ENCODE measurements around the gene EVX2. TPM values are rescaled to one million over a fixed set of nuclear protein-coding genes. Genes with fewer than 3 reads are reported as not detected.

EVX2 gene
- total RNA-seq, 1 donor from 2014 or later, result under 0.01 TPM

- peaks cover 8 to 26% (median 16%) of the 10 kb centered on the region in 3 donors for H3K4me1 ChIP-seq (ENCODE audit: control insufficient read depth in 3 of 3, insufficient read depth in 3 of 3, low read length in 3 of 3)
- H3K27me3 ChIP-seq (ENCODE audit: control insufficient read depth in 3 of 3, insufficient read depth in 3 of 3, low read length in 3 of 3), result peaks cover 88 to 96% (median 91%) of the 10 kb centered on the region in 3 donors
- H3K27ac ChIP-seq (ENCODE audit: low read depth, low read length), result no peak overlapping the region
- no peak overlapping the region for H3K9ac ChIP-seq (ENCODE audit: low read depth in 1 of 3, low read length in 3 of 3)
- no peak overlapping the region for H3K4me3 ChIP-seq (ENCODE audit: low read length in 3 of 3)
- no peaks in the 10 kb centered on the region for H3K36me3 ChIP-seq (ENCODE audit: control insufficient read depth in 3 of 3, insufficient read depth in 3 of 3, low read length in 3 of 3)
- no peaks in the 10 kb centered on the region for H3K9me3 ChIP-seq (ENCODE audit: control insufficient read depth in 3 of 3, low read length in 3 of 3)
Measured at GRCh38 chr2:176107731-176108181, 24.0 kb upstream of the EVX2 start.

GRCh38 chr2:176106581-176107539 lies 23.1 kb upstream of the EVX2 start, which contains the start of gene HOXD11:
Gene HOXD11, plus strand, starts transcription at chr2:176107280. Its CDS starts 76 bp downstream, at chr2:176107356.
- Histone ChIP-seq H3K4me3 (ENCODE audit: low read length in 3 of 3) (peak within 1 kb of the TSS in 2 of 3 donors; percentile 35 to 52), H3K9me3 (ENCODE audit: control insufficient read depth in 3 of 3, low read length in 3 of 3) (no peaks in the 10 kb centered on the region), H3K27me3 (ENCODE audit: control insufficient read depth in 3 of 3, insufficient read depth in 3 of 3, low read length in 3 of 3) (peaks cover 88 to 96% (median 91%) of the 10 kb centered on the region in 3 donors), H3K4me1 (ENCODE audit: control insufficient read depth in 3 of 3, insufficient read depth in 3 of 3, low read length in 3 of 3) (peaks cover 8 to 26% (median 16%) of the 10 kb centered on the region in 3 donors), H3K27ac (ENCODE audit: low read depth, low read length) (no peak within 1 kb of the TSS), H3K36me3 (ENCODE audit: control insufficient read depth in 3 of 3, insufficient read depth in 3 of 3, low read length in 3 of 3) (no peaks in the 10 kb centered on the region), H3K9ac (ENCODE audit: low read depth in 1 of 3, low read length in 3 of 3) (no peak within 1 kb of the TSS)

- Histone ChIP-seq H3K4me3 (ENCODE audit: low read length in 3 of 3) (no peak overlapping the region), H3K9ac (ENCODE audit: low read depth in 1 of 3, low read length in 3 of 3) (no peak overlapping the region), H3K36me3 (ENCODE audit: control insufficient read depth in 3 of 3, insufficient read depth in 3 of 3, low read length in 3 of 3) (no peaks in the 10 kb centered on the region), H3K27ac (ENCODE audit: low read depth, low read length) (peak overlapping the region; percentile 54), H3K4me1 (ENCODE audit: control insufficient read depth in 3 of 3, insufficient read depth in 3 of 3, low read length in 3 of 3) (peaks cover 8 to 26% (median 16%) of the 10 kb centered on the region in 3 donors), H3K9me3 (ENCODE audit: control insufficient read depth in 3 of 3, low read length in 3 of 3) (no peaks in the 10 kb centered on the region), H3K27me3 (ENCODE audit: control insufficient read depth in 3 of 3, insufficient read depth in 3 of 3, low read length in 3 of 3) (peaks cover 89 to 96% (median 92%) of the 10 kb centered on the region in 3 donors)
Measured at GRCh38 chr2:176105730-176106580, 22.2 kb upstream of the EVX2 start.

GRCh38 chr2:176105078-176105729 lies 21.4 kb upstream of the EVX2 start:
- Histone ChIP-seq H3K27me3 (ENCODE audit: control insufficient read depth in 3 of 3, insufficient read depth in 3 of 3, low read length in 3 of 3) (peaks cover 89 to 96% (median 92%) of the 10 kb centered on the region in 3 donors), H3K9me3 (ENCODE audit: control insufficient read depth in 3 of 3, low read length in 3 of 3) (no peaks in the 10 kb centered on the region), H3K27ac (ENCODE audit: low read depth, low read length) (peak overlapping the region; percentile 54), H3K9ac (ENCODE audit: low read depth in 1 of 3, low read length in 3 of 3) (peak overlapping the region in 2 of 3 donors; percentile 32 to 33), H3K36me3 (ENCODE audit: control insufficient read depth in 3 of 3, insufficient read depth in 3 of 3, low read length in 3 of 3) (no peaks in the 10 kb centered on the region), H3K4me3 (ENCODE audit: low read length in 3 of 3) (peak overlapping the region in 1 of 3 donors; percentile 27), H3K4me1 (ENCODE audit: control insufficient read depth in 3 of 3, insufficient read depth in 3 of 3, low read length in 3 of 3) (peaks cover 8 to 26% (median 16%) of the 10 kb centered on the region in 3 donors)

- H3K27ac ChIP-seq (ENCODE audit: low read depth, low read length), result peak overlapping the region; percentile 54
- no peaks in the 10 kb centered on the region for H3K9me3 ChIP-seq (ENCODE audit: control insufficient read depth in 3 of 3, low read length in 3 of 3)
- H3K4me3 ChIP-seq (ENCODE audit: low read length in 3 of 3), result peak overlapping the region in 2 of 3 donors; percentile 27 to 52
- H3K27me3 ChIP-seq (ENCODE audit: control insufficient read depth in 3 of 3, insufficient read depth in 3 of 3, low read length in 3 of 3), result peaks cover 89 to 96% (median 92%) of the 10 kb centered on the region in 3 donors
- peaks cover 11 to 28% (median 16%) of the 10 kb centered on the region in 3 donors for H3K4me1 ChIP-seq (ENCODE audit: control insufficient read depth in 3 of 3, insufficient read depth in 3 of 3, low read length in 3 of 3)
- peak overlapping the region in 2 of 3 donors; percentile 32 to 33 for H3K9ac ChIP-seq (ENCODE audit: low read depth in 1 of 3, low read length in 3 of 3)
- no peaks in the 10 kb centered on the region for H3K36me3 ChIP-seq (ENCODE audit: control insufficient read depth in 3 of 3, insufficient read depth in 3 of 3, low read length in 3 of 3)
Measured at GRCh38 chr2:176104316-176105077, 20.7 kb upstream of the EVX2 start.

GRCh38 chr2:176103742-176104315 lies 20.1 kb upstream of the EVX2 start:
- H3K27ac ChIP-seq (ENCODE audit: low read depth, low read length), result no peak overlapping the region
- H3K27me3 ChIP-seq (ENCODE audit: control insufficient read depth in 3 of 3, insufficient read depth in 3 of 3, low read length in 3 of 3), result peaks cover 89 to 96% (median 92%) of the 10 kb centered on the region in 3 donors
- no peaks in the 10 kb centered on the region for H3K9me3 ChIP-seq (ENCODE audit: control insufficient read depth in 3 of 3, low read length in 3 of 3)
- no peaks in the 10 kb centered on the region for H3K36me3 ChIP-seq (ENCODE audit: control insufficient read depth in 3 of 3, insufficient read depth in 3 of 3, low read length in 3 of 3)
- peaks cover 11 to 29% (median 17%) of the 10 kb centered on the region in 3 donors for H3K4me1 ChIP-seq (ENCODE audit: control insufficient read depth in 3 of 3, insufficient read depth in 3 of 3, low read length in 3 of 3)
- peak overlapping the region in 1 of 3 donors; percentile 52 for H3K4me3 ChIP-seq (ENCODE audit: low read length in 3 of 3)
- peak overlapping the region in 2 of 3 donors; percentile 32 to 33 for H3K9ac ChIP-seq (ENCODE audit: low read depth in 1 of 3, low read length in 3 of 3)

GRCh38 chr2:176103194-176103593 lies 19.4 kb upstream of the EVX2 start:
- Histone ChIP-seq H3K4me3 (ENCODE audit: low read length in 3 of 3) (no peak overlapping the region), H3K9ac (ENCODE audit: low read depth in 1 of 3, low read length in 3 of 3) (no peak overlapping the region), H3K36me3 (ENCODE audit: control insufficient read depth in 3 of 3, insufficient read depth in 3 of 3, low read length in 3 of 3) (no peaks in the 10 kb centered on the region), H3K27me3 (ENCODE audit: control insufficient read depth in 3 of 3, insufficient read depth in 3 of 3, low read length in 3 of 3) (peaks cover 90 to 97% (median 92%) of the 10 kb centered on the region in 3 donors), H3K4me1 (ENCODE audit: control insufficient read depth in 3 of 3, insufficient read depth in 3 of 3, low read length in 3 of 3) (peaks cover 8 to 29% (median 19%) of the 10 kb centered on the region in 3 donors), H3K9me3 (ENCODE audit: control insufficient read depth in 3 of 3, low read length in 3 of 3) (no peaks in the 10 kb centered on the region), H3K27ac (ENCODE audit: low read depth, low read length) (no peak overlapping the region)

- H3K4me3 ChIP-seq (ENCODE audit: low read length in 3 of 3), result no peak overlapping the region
- no peak overlapping the region for H3K9ac ChIP-seq (ENCODE audit: low read depth in 1 of 3, low read length in 3 of 3)
- H3K27ac ChIP-seq (ENCODE audit: low read depth, low read length), result no peak overlapping the region
- peaks cover 96 to 100% (median 97%) of the 10 kb centered on the region in 3 donors for H3K27me3 ChIP-seq (ENCODE audit: control insufficient read depth in 3 of 3, insufficient read depth in 3 of 3, low read length in 3 of 3)
- H3K9me3 ChIP-seq (ENCODE audit: control insufficient read depth in 3 of 3, low read length in 3 of 3), result no peaks in the 10 kb centered on the region
- peaks cover 10 to 36% (median 25%) of the 10 kb centered on the region in 3 donors for H3K4me1 ChIP-seq (ENCODE audit: control insufficient read depth in 3 of 3, insufficient read depth in 3 of 3, low read length in 3 of 3)
- H3K36me3 ChIP-seq (ENCODE audit: control insufficient read depth in 3 of 3, insufficient read depth in 3 of 3, low read length in 3 of 3), result no peaks in the 10 kb centered on the region
Measured at GRCh38 chr2:176102309-176102866, 18.6 kb upstream of the EVX2 start.
